Fibroblast of lung (primary cell): ENCODE measurements around the gene DUOX2.

Experiments used
- EZH2 ChIP-seq: IDR thresholded peaks from 2 replicates; pipeline ENCODE4 v1.5.1; 2012; ENCODE audit warnings: low read length, control low read depth, mild to moderate bottlenecking; ENCODE audit errors: missing control alignments
- TF ChIP-seq, protein P1 (sequence below), 2 donors: IDR thresholded peaks in 1 of 2; conservative IDR thresholded peaks in 1 of 2; 1 replicate in 1 of 2; 2 replicates in 1 of 2; pipeline ENCODE4 v1.5.1; 2011 to 2012; ENCODE audit warnings: low read length in 2 of 2, control low read depth in 1 of 2, inconsistent platforms in 1 of 2, low read depth in 1 of 2, mild to moderate bottlenecking in 1 of 2

GRCh38 chr15:45064386-45064785 lies 49.6 kb downstream of the DUOX2 start:
- TF ChIP-seq, protein P1, sequence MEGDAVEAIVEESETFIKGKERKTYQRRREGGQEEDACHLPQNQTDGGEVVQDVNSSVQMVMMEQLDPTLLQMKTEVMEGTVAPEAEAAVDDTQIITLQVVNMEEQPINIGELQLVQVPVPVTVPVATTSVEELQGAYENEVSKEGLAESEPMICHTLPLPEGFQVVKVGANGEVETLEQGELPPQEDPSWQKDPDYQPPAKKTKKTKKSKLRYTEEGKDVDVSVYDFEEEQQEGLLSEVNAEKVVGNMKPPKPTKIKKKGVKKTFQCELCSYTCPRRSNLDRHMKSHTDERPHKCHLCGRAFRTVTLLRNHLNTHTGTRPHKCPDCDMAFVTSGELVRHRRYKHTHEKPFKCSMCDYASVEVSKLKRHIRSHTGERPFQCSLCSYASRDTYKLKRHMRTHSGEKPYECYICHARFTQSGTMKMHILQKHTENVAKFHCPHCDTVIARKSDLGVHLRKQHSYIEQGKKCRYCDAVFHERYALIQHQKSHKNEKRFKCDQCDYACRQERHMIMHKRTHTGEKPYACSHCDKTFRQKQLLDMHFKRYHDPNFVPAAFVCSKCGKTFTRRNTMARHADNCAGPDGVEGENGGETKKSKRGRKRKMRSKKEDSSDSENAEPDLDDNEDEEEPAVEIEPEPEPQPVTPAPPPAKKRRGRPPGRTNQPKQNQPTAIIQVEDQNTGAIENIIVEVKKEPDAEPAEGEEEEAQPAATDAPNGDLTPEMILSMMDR (conservative IDR thresholded peaks at IDR 0.05 in 1 of 2, IDR thresholded peaks at IDR 0.05 in 1 of 2; ENCODE audit: low read depth in 1 of 2, low read length in 2 of 2), result no peak
- no peak for TF ChIP-seq EZH2
